HG03521 (cell line): ENCODE data around the gene RBM19.
A peak's percentile ranks its signal among the peaks of the same experiment; 100 is the strongest.

Experiments used
- ATAC-seq: cut with Tn5 transposase; IDR thresholded peaks from one replicate; pipeline ENCODE4 v1.9.1; 2021; ENCODE audit warnings: mild to moderate bottlenecking, moderate library complexity; ENCODE audit not compliant: unreplicated experiment

RBM19 gene

DNA sequence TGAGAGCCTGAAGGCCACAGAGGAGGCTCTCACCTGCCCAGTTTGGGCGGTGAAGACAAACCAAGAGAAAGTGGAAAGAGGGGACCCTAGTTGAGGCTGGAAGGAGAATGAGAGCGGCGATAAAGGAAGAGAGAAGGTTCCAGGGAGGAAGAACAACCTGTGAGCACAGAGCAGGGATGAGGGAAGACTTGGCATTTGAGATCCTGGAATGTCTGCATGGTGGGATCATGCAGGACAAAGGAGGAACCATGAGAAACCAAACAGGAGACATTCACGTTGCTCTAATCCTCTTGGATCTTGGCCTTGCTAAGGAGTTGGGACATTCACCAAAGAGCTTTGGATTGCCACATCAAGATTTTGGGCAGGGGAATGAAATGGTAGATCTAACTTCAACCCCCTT is 22.9 kb upstream of the RBM19 start:
- ATAC-seq = no peak

GRCh38 chr12:113988064-113988451 is 21.9 kb upstream of the RBM19 start:
- no peak for ATAC-seq

DNA sequence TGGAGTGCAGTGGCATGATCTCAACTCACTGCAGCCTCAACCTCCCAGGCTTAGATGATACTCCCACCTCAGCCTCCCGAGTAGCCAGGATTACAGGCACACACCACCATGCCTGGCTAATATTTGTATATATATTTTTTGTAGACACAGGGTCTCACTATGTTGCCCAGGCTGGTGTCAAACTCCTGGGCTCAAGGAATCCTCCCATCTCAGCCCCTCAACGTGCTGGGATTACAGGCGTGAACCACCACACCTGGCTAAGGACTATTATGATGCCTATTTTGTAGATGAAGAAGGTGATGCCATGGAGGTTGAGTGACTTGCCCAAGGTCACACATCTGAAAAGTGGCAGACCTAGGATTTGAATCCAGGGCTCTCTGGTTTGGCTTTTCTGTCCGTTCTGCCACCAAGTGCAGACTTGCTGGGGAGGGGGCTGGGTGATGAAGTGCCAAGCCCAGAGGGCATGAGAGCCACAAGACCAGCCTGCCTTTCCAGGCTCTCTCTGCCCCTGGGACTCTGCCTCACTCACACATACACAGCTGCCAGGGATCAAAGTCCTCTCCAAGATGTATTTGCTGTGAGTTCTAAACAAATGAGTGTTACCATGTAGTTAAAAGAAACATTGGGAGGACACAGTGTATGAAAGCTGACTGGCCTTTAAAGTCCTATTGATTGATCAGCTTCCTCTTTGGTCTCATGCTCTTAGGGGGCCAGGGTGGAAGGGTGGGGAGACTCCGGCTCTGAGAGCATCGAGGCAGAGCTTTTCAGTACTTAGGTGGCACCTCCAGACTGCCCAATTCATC is 21.3 kb upstream of the RBM19 start:
- ATAC-seq = no peak

DNA sequence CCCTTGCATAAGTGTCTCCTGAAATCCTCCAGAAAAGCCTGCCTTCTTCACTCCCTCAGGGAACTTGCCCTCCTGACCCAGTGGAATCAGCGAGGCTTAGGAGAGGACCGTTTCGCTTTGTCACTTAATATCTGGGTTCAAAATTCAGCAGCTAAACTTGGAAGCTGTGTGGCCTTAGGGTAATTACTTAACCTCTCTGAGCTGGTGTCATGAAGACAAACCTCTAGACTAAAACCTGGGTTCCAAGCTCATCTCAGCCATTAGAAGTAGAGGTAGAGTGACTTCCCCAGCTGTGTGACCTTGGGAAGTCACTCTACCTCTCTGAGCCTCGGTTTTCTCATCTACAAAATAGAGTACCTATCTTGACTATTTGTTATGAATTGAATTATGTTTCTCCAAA is 18.3 kb upstream of the RBM19 start:
- no peak for ATAC-seq

GRCh38 chr12:113983777-113984448 is 17.8 kb upstream of the RBM19 start:
- ATAC-seq = no peak

DNA sequence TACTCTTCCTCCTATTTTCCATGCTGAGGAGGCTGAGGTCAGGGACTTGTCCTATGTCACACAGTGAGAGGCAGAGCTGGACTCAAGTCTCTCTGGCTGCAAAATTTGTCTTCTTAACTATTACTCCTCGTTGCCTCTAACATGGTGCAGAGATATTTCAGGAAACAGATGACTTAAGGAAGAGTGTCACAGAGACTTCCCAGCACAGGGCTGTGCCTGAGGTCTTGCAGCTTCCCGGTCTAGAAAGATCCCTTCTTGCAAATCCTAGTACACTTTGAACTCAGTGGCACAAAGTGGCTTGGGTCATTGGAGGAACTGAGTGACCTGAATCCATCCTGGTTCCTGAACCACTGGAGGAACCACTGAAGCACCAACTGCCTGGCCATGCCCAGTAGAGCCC is 17.1 kb upstream of the RBM19 start:
- ATAC-seq = no peak

- no peak for ATAC-seq
Observed at GRCh38 chr12:113981876-113982275, 15.8 kb upstream of the RBM19 start.

GRCh38 chr12:113980537-113981337 is 14.6 kb upstream of the RBM19 start:
- peak; percentile 51 for ATAC-seq

DNA sequence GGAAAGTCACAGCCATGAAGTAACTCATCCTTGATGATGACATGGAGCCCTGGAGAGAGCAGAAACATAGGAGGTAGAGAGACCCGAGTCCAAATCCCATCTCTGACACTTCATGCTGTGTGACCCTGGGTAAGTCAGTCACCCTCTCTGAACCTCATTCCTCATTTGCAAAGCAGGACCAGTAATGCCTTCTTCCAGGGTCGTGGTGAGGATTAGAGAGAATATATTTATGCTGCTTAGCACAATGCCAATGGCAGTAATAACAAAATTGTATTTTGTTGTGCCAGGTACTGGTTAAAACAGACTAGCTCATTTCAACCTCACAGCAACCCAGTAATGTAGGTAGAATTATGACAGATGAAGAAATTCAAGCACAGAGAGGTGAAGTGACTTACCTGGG is 13.9 kb upstream of the RBM19 start:
- no peak for ATAC-seq

DNA sequence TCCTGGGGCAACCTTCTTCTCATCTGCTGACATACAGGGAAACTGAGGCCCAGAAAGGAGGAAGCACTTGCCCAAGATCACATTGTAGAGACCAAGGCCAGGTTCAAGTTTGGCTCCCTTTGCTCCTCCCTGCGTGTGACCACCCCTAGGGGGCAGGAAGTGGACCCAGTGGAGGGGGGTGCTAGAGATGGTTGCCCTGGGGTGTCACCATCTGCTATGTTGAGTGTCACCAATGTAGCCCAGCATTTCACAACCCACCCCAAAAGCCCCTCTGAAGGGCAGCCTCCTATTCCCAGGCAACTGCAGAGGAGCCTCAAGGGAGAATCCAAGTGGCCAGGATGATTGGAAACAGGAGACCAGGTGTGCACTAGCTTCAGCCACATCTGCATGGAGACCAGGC is 12.0 kb upstream of the RBM19 start:
- ATAC-seq = no peak

GRCh38 chr12:113974006-113974405 is 7.9 kb upstream of the RBM19 start:
- ATAC-seq = no peak

GRCh38 chr12:113973109-113973904 is 7.2 kb upstream of the RBM19 start:
- no peak for ATAC-seq

GRCh38 chr12:113971392-113971791 is 5.3 kb upstream of the RBM19 start:
- ATAC-seq = no peak

GRCh38 chr12:113970211-113970610 is 4.1 kb upstream of the RBM19 start:
- no peak for ATAC-seq

- no peak for ATAC-seq
Observed at GRCh38 chr12:113967368-113967767, 1.2 kb upstream of the RBM19 start.

- ATAC-seq = no peak
Observed at GRCh38 chr12:113962733-113963132, 3.4 kb downstream of the RBM19 start.

DNA sequence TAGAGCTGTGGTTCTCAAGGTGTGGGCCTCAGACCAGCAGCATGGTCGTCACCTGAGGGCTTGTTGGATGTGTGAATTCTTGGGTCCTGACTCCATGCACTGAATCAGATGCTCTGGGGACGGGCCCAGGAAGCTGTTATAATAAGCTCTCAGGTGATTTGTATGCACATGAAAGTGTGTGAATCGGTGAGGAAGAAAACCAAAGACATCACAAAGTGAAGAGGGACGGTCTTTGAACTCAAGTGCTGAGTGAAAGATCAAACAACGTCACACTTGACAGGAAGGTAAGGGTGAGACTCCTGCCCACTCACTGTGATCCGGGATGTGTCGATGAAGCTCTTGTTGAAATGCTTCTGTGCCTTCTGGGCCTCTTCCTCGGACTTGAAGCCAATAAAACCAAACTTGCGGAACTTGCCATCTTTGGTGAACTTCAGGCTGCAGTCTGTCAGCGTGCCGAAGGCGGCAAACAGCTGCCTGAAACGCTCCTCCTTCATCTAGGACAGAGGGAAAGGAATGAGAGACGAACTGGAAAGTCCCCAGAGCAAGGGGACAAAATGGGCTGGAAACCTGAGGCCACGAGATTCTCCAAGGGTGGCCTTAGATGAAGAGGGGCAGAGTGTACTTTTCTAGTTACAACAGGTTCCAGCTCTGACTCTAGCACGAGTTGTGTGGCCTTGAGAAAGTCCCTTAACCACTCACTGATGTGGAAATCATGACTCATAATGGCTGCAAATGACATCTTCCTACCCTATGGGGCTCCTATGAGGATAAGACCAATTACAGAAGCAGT is 4.0 kb downstream of the RBM19 start:
- ATAC-seq = no peak

DNA sequence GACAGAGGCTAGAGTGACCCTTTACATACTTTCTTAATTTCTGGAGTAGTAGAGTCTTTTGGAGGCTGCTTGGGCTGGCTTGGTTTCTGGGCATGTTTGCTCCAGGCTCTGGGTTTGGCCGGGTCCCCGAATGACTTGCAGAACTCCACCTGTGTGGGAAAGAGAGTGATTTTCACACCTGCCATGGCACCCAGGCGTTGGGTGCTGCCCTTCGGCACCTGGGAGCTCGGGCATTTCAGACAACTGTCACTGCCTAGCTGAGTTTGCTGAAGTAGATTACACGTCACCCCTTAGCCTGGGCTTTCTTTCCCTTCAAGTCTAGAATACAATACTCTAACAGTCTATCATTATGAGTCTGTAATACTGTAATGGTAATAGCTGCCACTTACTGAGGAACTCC is 6.1 kb downstream of the RBM19 start:
- ATAC-seq = no peak

- ATAC-seq = no peak
Observed at GRCh38 chr12:113959096-113959495, 7.0 kb downstream of the RBM19 start.

GRCh38 chr12:113958108-113958507 is 8.0 kb downstream of the RBM19 start:
- ATAC-seq = no peak
